ENCODE measurements around the gene MLLT10.

DNA sequence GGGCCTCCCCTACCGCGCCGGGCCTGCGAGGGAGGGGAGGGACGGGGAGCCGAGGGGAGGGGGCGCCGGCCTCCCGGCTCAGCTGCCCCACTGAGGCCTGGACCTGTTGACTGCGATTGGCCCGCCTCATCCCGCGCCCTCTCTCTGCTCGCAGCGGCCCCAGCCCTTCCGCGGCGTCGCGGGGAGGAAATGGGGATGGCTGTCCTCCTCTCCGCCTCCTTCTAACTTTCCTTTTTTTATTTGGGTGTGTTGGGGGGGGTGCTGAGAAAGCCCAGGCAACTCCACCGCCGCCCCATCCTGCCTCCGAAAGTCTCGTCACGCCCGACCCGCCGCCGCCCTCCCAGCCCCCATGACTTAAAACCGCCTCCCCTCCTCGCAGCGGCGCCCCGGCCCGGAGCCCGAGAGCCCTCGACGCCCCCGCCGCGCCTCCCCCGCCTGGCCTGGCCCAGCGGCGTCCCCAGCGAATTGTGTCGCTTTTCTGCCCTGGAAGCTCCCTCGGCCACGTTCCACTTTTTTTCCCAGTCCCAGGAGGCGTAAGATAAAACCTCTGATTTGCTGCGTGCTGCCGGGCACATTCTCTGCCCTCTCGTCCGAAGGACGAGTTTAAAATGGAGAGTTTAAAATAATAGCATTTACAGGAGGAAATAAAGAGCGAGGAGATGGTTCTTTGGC, 7.7 kb upstream of the MLLT10 start:
- TF ChIP-seq, protein P1, sequence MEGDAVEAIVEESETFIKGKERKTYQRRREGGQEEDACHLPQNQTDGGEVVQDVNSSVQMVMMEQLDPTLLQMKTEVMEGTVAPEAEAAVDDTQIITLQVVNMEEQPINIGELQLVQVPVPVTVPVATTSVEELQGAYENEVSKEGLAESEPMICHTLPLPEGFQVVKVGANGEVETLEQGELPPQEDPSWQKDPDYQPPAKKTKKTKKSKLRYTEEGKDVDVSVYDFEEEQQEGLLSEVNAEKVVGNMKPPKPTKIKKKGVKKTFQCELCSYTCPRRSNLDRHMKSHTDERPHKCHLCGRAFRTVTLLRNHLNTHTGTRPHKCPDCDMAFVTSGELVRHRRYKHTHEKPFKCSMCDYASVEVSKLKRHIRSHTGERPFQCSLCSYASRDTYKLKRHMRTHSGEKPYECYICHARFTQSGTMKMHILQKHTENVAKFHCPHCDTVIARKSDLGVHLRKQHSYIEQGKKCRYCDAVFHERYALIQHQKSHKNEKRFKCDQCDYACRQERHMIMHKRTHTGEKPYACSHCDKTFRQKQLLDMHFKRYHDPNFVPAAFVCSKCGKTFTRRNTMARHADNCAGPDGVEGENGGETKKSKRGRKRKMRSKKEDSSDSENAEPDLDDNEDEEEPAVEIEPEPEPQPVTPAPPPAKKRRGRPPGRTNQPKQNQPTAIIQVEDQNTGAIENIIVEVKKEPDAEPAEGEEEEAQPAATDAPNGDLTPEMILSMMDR (IDR thresholded peaks at IDR 0.05; ENCODE audit: extremely low read depth in 1 of 2, insufficient read depth in 1 of 2, low read depth in 1 of 2, low read length in 2 of 2) = no peak
- no peak for TF ChIP-seq POLR2A (IDR thresholded peaks at IDR 0.05; ENCODE audit: low read depth, low read length)
- no peak for TF ChIP-seq EZH2 (IDR thresholded peaks at IDR 0.05; ENCODE audit: borderline replicate concordance, low read depth, low read length, severe bottlenecking)
- TF ChIP-seq POLR2AphosphoS5 (IDR thresholded peaks at IDR 0.05; ENCODE audit: insufficient read depth, low read depth, low read length) = no peak
- TF ChIP-seq GATA2 (IDR thresholded peaks at IDR 0.05; ENCODE audit: insufficient read depth, insufficient read length, low read depth, low read length) = no peak
- TF ChIP-seq, protein P2, sequence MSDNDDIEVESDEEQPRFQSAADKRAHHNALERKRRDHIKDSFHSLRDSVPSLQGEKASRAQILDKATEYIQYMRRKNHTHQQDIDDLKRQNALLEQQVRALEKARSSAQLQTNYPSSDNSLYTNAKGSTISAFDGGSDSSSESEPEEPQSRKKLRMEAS (IDR thresholded peaks at IDR 0.05; ENCODE audit: insufficient read depth, insufficient read length) = no peak
- no peak for TF ChIP-seq MYC (IDR thresholded peaks at IDR 0.05; ENCODE audit: low read depth, low read length)
- TF ChIP-seq FOS (IDR thresholded peaks at IDR 0.05; ENCODE audit: borderline replicate concordance, insufficient read depth, low read length) = no peak

Data from endothelial cell of umbilical vein (primary cell).